Astrocyte (in vitro differentiated cells and primary cell): Measurements from ENCODE around the gene CYSTM1.
A peak's percentile ranks its signal among the peaks of the same experiment; 100 is the strongest.

Source experiments
- CTCF ChIP-seq: IDR thresholded peaks from 2 replicates; pipeline ENCODE4 v1.5.1; 2011; ENCODE audit warnings: low read depth, mild to moderate bottlenecking, inconsistent platforms, low read length, moderate library complexity; ENCODE audit not compliant: insufficient read depth
- EZH2 ChIP-seq: IDR thresholded peaks from 2 replicates; pipeline ENCODE4 v1.6.1; 2012; ENCODE audit warnings: mild to moderate bottlenecking, low read length, inconsistent platforms; ENCODE audit not compliant: insufficient read depth

DNA sequence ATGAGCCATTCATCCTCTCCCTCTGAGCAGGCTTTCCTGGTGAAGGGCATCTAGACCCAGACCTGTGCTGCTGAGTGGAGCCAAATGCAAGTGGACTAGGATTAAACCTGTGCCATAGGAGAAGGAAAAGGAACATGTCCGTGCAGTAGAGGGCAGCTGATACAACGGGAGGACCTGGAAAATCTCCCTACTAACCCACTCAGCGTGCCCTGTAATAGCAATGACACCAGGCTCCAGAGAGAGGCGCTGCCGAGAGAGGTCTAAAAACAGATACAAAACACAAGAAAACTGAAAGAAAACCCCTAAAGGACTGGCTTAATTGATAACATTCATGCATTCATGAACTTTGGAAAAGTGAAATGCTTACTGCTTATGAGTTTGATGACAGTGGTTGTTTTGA is 67.1 kb downstream of the CYSTM1 start:
- TF ChIP-seq CTCF (peak; percentile 21), EZH2 (no peak)
